Loucy (cell line): ENCODE measurements around the gene FAT2.

Source experiments
- EZH2phosphoT487 ChIP-seq: fragments of 200-600 bp; IDR thresholded peaks from 2 replicates; pipeline ENCODE4 v1.6.1; 2018; ENCODE audit warnings: antibody characterized with exemption, mild to moderate bottlenecking, moderate library complexity, borderline replicate concordance
- TF ChIP-seq, protein P1 (sequence below): fragments of 200-600 bp; sonication (generic); conservative IDR thresholded peaks from 2 replicates; pipeline ENCODE4 v1.5.1; 2014; ENCODE audit warnings: mild to moderate bottlenecking, antibody characterized with exemption, low read length

DNA sequence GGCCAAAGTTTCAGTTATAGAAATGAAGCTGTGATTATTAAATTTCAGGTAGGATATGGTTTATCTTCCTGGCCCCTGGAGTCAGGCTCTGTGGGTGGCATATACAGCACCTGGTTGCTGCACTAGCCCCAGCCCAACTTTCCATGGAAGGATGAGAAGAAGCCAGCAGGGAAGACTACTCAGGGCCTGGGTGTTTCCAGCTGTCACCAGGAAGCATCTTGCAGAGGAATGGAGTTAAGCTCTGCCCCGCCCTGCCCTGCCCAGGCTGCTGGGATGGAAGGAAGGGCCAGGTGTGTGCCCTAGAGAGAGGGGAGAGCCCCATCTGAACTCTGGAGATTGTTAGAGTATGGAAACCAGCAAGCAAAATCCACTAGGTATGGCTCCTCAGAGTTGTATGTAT lies 42.8 kb upstream of the FAT2 start:
- TF ChIP-seq, protein P1, sequence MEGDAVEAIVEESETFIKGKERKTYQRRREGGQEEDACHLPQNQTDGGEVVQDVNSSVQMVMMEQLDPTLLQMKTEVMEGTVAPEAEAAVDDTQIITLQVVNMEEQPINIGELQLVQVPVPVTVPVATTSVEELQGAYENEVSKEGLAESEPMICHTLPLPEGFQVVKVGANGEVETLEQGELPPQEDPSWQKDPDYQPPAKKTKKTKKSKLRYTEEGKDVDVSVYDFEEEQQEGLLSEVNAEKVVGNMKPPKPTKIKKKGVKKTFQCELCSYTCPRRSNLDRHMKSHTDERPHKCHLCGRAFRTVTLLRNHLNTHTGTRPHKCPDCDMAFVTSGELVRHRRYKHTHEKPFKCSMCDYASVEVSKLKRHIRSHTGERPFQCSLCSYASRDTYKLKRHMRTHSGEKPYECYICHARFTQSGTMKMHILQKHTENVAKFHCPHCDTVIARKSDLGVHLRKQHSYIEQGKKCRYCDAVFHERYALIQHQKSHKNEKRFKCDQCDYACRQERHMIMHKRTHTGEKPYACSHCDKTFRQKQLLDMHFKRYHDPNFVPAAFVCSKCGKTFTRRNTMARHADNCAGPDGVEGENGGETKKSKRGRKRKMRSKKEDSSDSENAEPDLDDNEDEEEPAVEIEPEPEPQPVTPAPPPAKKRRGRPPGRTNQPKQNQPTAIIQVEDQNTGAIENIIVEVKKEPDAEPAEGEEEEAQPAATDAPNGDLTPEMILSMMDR, result no peak
- TF ChIP-seq EZH2phosphoT487, result no peak
